Measurements from ENCODE around the gene PRIMA1. TPM values are rescaled to one million over a fixed set of nuclear protein-coding genes. Genes with fewer than 3 reads are reported as not detected.

Gene PRIMA1
- polyA plus RNA-seq, 3 donors: not detected

GRCh38 chr14:93728651-93729016, 59.7 kb downstream of the PRIMA1 start:
- intact Hi-C loops (cut with micrococcal nuclease): no loop called here
- no peak overlapping the region for H3K9ac ChIP-seq (ENCODE audit: insufficient read depth, low read length, poor library complexity, severe bottlenecking)
- WGBS (ENCODE audit: insufficient coverage): 94% methylated on average over 8 of the region's 8 CpGs
- Mint-ChIP-seq H3K4me1 (no peaks in the 10 kb centered on the region), H3K9me3 (no peaks in the 10 kb centered on the region), H3K36me3 (no peaks in the 10 kb centered on the region), H3K27ac (no peak overlapping the region), H3K4me3 (no peak overlapping the region), H3K27me3 (ENCODE audit: low read depth in 3 of 3) (peaks cover 0 to 10% (median 2%) of the 10 kb centered on the region in 3 donors)
- H3K27ac ChIP-seq (ENCODE audit: low read depth in 1 of 2, low read length in 2 of 2): no peak overlapping the region
- no peak for TF ChIP-seq CTCF (IDR thresholded peaks at IDR 0.05)
- H3K36me3 ChIP-seq (replicated peaks in 1 of 2; ENCODE audit: control insufficient read depth in 1 of 2, insufficient read depth in 2 of 2, low read length in 2 of 2): no peaks in the 10 kb centered on the region
- no peaks in the 10 kb centered on the region for H3K79me2 ChIP-seq (ENCODE audit: insufficient read depth, low read length)
- no peak for DNase-seq
- no peaks in the 10 kb centered on the region for H3K9me3 ChIP-seq (replicated peaks in 1 of 2; ENCODE audit: control insufficient read depth in 1 of 2, insufficient read depth in 1 of 2, low read length in 2 of 2)
- H3K4me2 ChIP-seq (replicated peaks; ENCODE audit: extremely low read depth, low read length, poor library complexity, severe bottlenecking): no peak overlapping the region
- H2AFZ ChIP-seq (ENCODE audit: insufficient read depth, low read depth, low read length, poor library complexity, severe bottlenecking): no peak overlapping the region
- H3K27me3 ChIP-seq (ENCODE audit: control insufficient read depth in 2 of 2, insufficient read depth in 2 of 2, low read length in 2 of 2): no peaks in the 10 kb centered on the region
- no peaks in the 10 kb centered on the region for H3K4me1 ChIP-seq (ENCODE audit: control insufficient read depth in 1 of 2, insufficient read depth in 2 of 2, low read length in 2 of 2)
- no peak overlapping the region for H3K4me3 ChIP-seq (replicated peaks in 1 of 3; ENCODE audit: low read depth in 2 of 3, low read length in 3 of 3)
- H4K20me1 ChIP-seq (ENCODE audit: insufficient read depth, low read length): no peaks in the 10 kb centered on the region

- Histone ChIP-seq H3K79me2 (ENCODE audit: insufficient read depth, low read length) (no peaks in the 10 kb centered on the region), H3K9ac (ENCODE audit: insufficient read depth, low read length, poor library complexity, severe bottlenecking) (no peak overlapping the region), H3K4me3 (replicated peaks in 1 of 3; ENCODE audit: low read depth in 2 of 3, low read length in 3 of 3) (no peak overlapping the region), H3K9me3 (replicated peaks in 1 of 2; ENCODE audit: control insufficient read depth in 1 of 2, insufficient read depth in 1 of 2, low read length in 2 of 2) (no peaks in the 10 kb centered on the region), H3K4me1 (ENCODE audit: control insufficient read depth in 1 of 2, insufficient read depth in 2 of 2, low read length in 2 of 2) (no peaks in the 10 kb centered on the region), H3K4me2 (replicated peaks; ENCODE audit: extremely low read depth, low read length, poor library complexity, severe bottlenecking) (no peak overlapping the region), H3K27me3 (ENCODE audit: control insufficient read depth in 2 of 2, insufficient read depth in 2 of 2, low read length in 2 of 2) (no peaks in the 10 kb centered on the region), H3K27ac (ENCODE audit: low read depth in 1 of 2, low read length in 2 of 2) (no peak overlapping the region), H4K20me1 (ENCODE audit: insufficient read depth, low read length) (no peaks in the 10 kb centered on the region), H3K36me3 (replicated peaks in 1 of 2; ENCODE audit: control insufficient read depth in 1 of 2, insufficient read depth in 2 of 2, low read length in 2 of 2) (no peaks in the 10 kb centered on the region), H2AFZ (ENCODE audit: insufficient read depth, low read depth, low read length, poor library complexity, severe bottlenecking) (no peak overlapping the region)
- no peak overlapping the region for H3K4me3 Mint-ChIP-seq
- WGBS (ENCODE audit: insufficient coverage): 95% methylated on average over 14 of the region's 19 CpGs
- intact Hi-C loops (cut with micrococcal nuclease): no loop called here
- DNase-seq: no peak
- TF ChIP-seq CTCF (IDR thresholded peaks at IDR 0.05): no peak
- H3K36me3 Mint-ChIP-seq: no peaks in the 10 kb centered on the region
- H3K9me3 Mint-ChIP-seq: no peaks in the 10 kb centered on the region
- H3K27ac Mint-ChIP-seq: no peak overlapping the region
- H3K4me1 Mint-ChIP-seq: no peaks in the 10 kb centered on the region
- peaks cover 0 to 10% (median 2%) of the 10 kb centered on the region in 3 donors for H3K27me3 Mint-ChIP-seq (ENCODE audit: low read depth in 3 of 3)
Measured at GRCh38 chr14:93727917-93728650, 60.2 kb downstream of the PRIMA1 start.
